CD14-positive monocyte (primary cell): ENCODE data around the gene PRICKLE4. TPM values are rescaled to one million over a fixed set of nuclear protein-coding genes. Genes with fewer than 3 reads are reported as not detected.

ENCODE experiments used
- DNase-seq, 3 donors: peaks; one replicate each; pipeline ENCODE4 v3.0.0-alpha.2; 2011 to 2022
- H2AFZ ChIP-seq: 2 replicates; pipeline ENCODE4 v1.6.0; 2012; ENCODE audit warnings: mild to moderate bottlenecking, low read depth, low read length, inconsistent platforms; ENCODE audit not compliant: insufficient read depth, poor library complexity, severe bottlenecking
- H3K27ac ChIP-seq, 2 donors: 1 replicate in 1 of 2; 2 replicates in 1 of 2; pipeline ENCODE4 v1.5.1; 2012 to 2013; ENCODE audit warnings: low read length in 2 of 2, control low read depth in 1 of 2, inconsistent platforms in 1 of 2, low read depth in 1 of 2, mild to moderate bottlenecking in 1 of 2
- H3K27me3 ChIP-seq, 2 donors: one replicate each; pipeline versions ENCODE4 v1.6.0 to v1.6.1; 2011 to 2013; ENCODE audit warnings: low read length in 2 of 2; ENCODE audit not compliant: control insufficient read depth in 2 of 2, insufficient read depth in 2 of 2
- H3K36me3 ChIP-seq, 2 donors: replicated peaks in 1 of 2; 1 replicate in 1 of 2; 2 replicates in 1 of 2; pipeline versions ENCODE4 v1.5.1 to v1.6.1; 2012 to 2013; ENCODE audit warnings: low read length in 2 of 2, control low read depth in 1 of 2, inconsistent platforms in 1 of 2, mild to moderate bottlenecking in 1 of 2; ENCODE audit not compliant: insufficient read depth in 2 of 2, control insufficient read depth in 1 of 2
- H3K4me1 ChIP-seq, 2 donors: 1 replicate in 1 of 2; 2 replicates in 1 of 2; pipeline versions ENCODE4 v1.5.1 to v1.6.1; 2012 to 2013; ENCODE audit warnings: low read length in 2 of 2, control low read depth in 1 of 2, inconsistent platforms in 1 of 2, mild to moderate bottlenecking in 1 of 2, moderate library complexity in 1 of 2; ENCODE audit not compliant: insufficient read depth in 2 of 2, control insufficient read depth in 1 of 2
- H3K4me2 ChIP-seq: replicated peaks from 2 replicates; pipeline ENCODE3; 2012; ENCODE audit warnings: low read length, moderate library complexity, mild to moderate bottlenecking; ENCODE audit not compliant: poor library complexity, severe bottlenecking; ENCODE audit errors: extremely low read depth
- H3K4me3 ChIP-seq, 3 experiments: fragments of 200-600 bp in 1 of 3; sonication (generic) in 1 of 3; replicated peaks in 1 of 3; 1 replicate in 2 of 3; 2 replicates in 1 of 3; pipeline ENCODE4 v1.5.1; 2011 to 2013; ENCODE audit warnings: low read length in 3 of 3, mild to moderate bottlenecking in 3 of 3, control low read depth in 2 of 3, low read depth in 2 of 3, inconsistent platforms in 1 of 3, moderate library complexity in 1 of 3
- H3K79me2 ChIP-seq: 2 replicates; pipeline ENCODE4 v1.6.0; 2012; ENCODE audit warnings: mild to moderate bottlenecking, control low read depth, inconsistent platforms, low read length, moderate library complexity; ENCODE audit not compliant: insufficient read depth
- H3K9ac ChIP-seq: 2 replicates; pipeline ENCODE4 v1.6.0; 2017; ENCODE audit warnings: low read length, mild to moderate bottlenecking; ENCODE audit not compliant: insufficient read depth, poor library complexity, severe bottlenecking
- H3K9me3 ChIP-seq, 2 donors: replicated peaks in 1 of 2; 1 replicate in 1 of 2; 2 replicates in 1 of 2; pipeline versions ENCODE4 v1.5.1 to v1.6.1; 2012 to 2013; ENCODE audit warnings: low read length in 2 of 2, control low read depth in 1 of 2; ENCODE audit not compliant: control insufficient read depth in 1 of 2, insufficient read depth in 1 of 2
- H4K20me1 ChIP-seq: 2 replicates; pipeline ENCODE4 v1.6.0; 2012; ENCODE audit warnings: mild to moderate bottlenecking, low read length, control low read depth, moderate library complexity; ENCODE audit not compliant: insufficient read depth
- H3K27ac Mint-ChIP-seq, 7 donors: one replicate each; pipeline ENCODE4 v1.8.0; 2020; ENCODE audit warnings: mild to moderate bottlenecking in 7 of 7, mixed read lengths in 7 of 7, moderate library complexity in 6 of 7, inconsistent platforms in 2 of 7
- H3K27me3 Mint-ChIP-seq, 3 donors: one replicate each; pipeline ENCODE4 v1.8.0; 2021 to 2022; ENCODE audit warnings: low read depth in 3 of 3, mild to moderate bottlenecking in 3 of 3, mixed read lengths in 3 of 3, moderate library complexity in 3 of 3, inconsistent platforms in 1 of 3
- H3K36me3 Mint-ChIP-seq, 2 donors: one replicate each; pipeline ENCODE4 v1.8.0; 2020; ENCODE audit warnings: mixed read lengths in 2 of 2, inconsistent platforms in 1 of 2, mild to moderate bottlenecking in 1 of 2
- H3K4me1 Mint-ChIP-seq: one replicate; pipeline ENCODE4 v1.8.0; 2020; ENCODE audit warnings: mild to moderate bottlenecking, mixed read lengths
- H3K4me3 Mint-ChIP-seq, 2 donors: one replicate each; pipeline ENCODE4 v1.8.0; 2020; ENCODE audit warnings: mild to moderate bottlenecking in 2 of 2, mixed read lengths in 2 of 2, moderate library complexity in 1 of 2
- H3K9me3 Mint-ChIP-seq, 7 donors: one replicate each; pipeline ENCODE4 v1.8.0; 2020 to 2022; ENCODE audit warnings: mixed read lengths in 7 of 7, mild to moderate bottlenecking in 6 of 7, moderate library complexity in 6 of 7, inconsistent platforms in 2 of 7
- CTCF ChIP-seq: fragments of 200-600 bp; IDR thresholded peaks from one replicate; pipeline ENCODE4 v1.8.0; 2022; ENCODE audit warnings: antibody characterized with exemption, mild to moderate bottlenecking
- WGBS: methylation state at CpG from one replicate; pipeline ENCODE4 v1.1.5; 2013; ENCODE audit warnings: missing lambda C conversion rate; ENCODE audit not compliant: insufficient coverage; 5-methylcytosine and 5-hydroxymethylcytosine counted together
- intact Hi-C, 2 donors: fragments of 100-400 bp; cut with micrococcal nuclease; formaldehyde crosslinking; loops; one replicate each; pipeline versions ENCODE4 v1.15.0 to v1.15.1; 2023
- polyA plus RNA-seq, 3 donors: library from polyadenylated mRNA; depleted of rRNA in 1 of 3; unstranded in 2 of 3; stranded (reverse) in 1 of 3; fragments of 300-500 nt in 2 of 3; fragments of >200 nt in 1 of 3; fragmentation: Illumina TruSeq in 2 of 3; gene quantifications; 1 replicate in 2 of 3; 2 replicates in 1 of 3; pipeline ENCODE4 v1.2.3, GENCODE V29; 2012 to 2021

The PRICKLE4 gene
- polyA plus RNA-seq, 3 donors, result 0.88 TPM; not detected in 2

- no peak overlapping the region for H2AFZ ChIP-seq
- H3K4me1 Mint-ChIP-seq, result no peaks in the 10 kb centered on the region
- no peaks in the 10 kb centered on the region for H3K4me1 ChIP-seq
- H3K27me3 ChIP-seq, result no peaks in the 10 kb centered on the region
- DNase-seq, result no peak
- no peak for TF ChIP-seq CTCF
- H3K27ac ChIP-seq, result no peak overlapping the region
- 94% methylated on average over 3 of the region's 7 CpGs for WGBS
- H3K36me3 ChIP-seq, result peaks cover 3 to 42% of the 10 kb centered on the region in 2 donors
- H3K9me3 Mint-ChIP-seq, result no peaks in the 10 kb centered on the region
- intact Hi-C loops, result no loop called here
- H3K27ac Mint-ChIP-seq, result peak overlapping the region in 1 of 7 donors; percentile 46
- no peak overlapping the region for H3K4me2 ChIP-seq
- no peaks in the 10 kb centered on the region for H3K9me3 ChIP-seq
- peaks cover 0 to 2% (median 0%) of the 10 kb centered on the region in 3 donors for H3K27me3 Mint-ChIP-seq
- no peaks in the 10 kb centered on the region for H3K79me2 ChIP-seq
- no peak overlapping the region for H3K9ac ChIP-seq
- H3K4me3 ChIP-seq, result no peak overlapping the region
- no peak overlapping the region for H3K4me3 Mint-ChIP-seq
- no peaks in the 10 kb centered on the region for H4K20me1 ChIP-seq
- peaks cover 22 to 38% of the 10 kb centered on the region in 2 donors for H3K36me3 Mint-ChIP-seq
Observed at GRCh38 chr6:41798901-41799558, 18.4 kb downstream of the PRICKLE4 start.

- Mint-ChIP-seq H3K4me3 (no peak overlapping the region), H3K27ac (no peak overlapping the region), H3K4me1 (no peaks in the 10 kb centered on the region), H3K9me3 (no peaks in the 10 kb centered on the region), H3K27me3 (peaks cover 0 to 2% (median 0%) of the 10 kb centered on the region in 3 donors), H3K36me3 (peaks cover 22 to 37% of the 10 kb centered on the region in 2 donors)
- H3K27me3 ChIP-seq, result no peaks in the 10 kb centered on the region
- H4K20me1 ChIP-seq, result no peaks in the 10 kb centered on the region
- H3K9ac ChIP-seq, result no peak overlapping the region
- intact Hi-C loops, result no loop called here
- no peak overlapping the region for H3K4me3 ChIP-seq
- no peaks in the 10 kb centered on the region for H3K4me1 ChIP-seq
- no peak overlapping the region for H3K4me2 ChIP-seq
- DNase-seq, result no peak
- no peak overlapping the region for H2AFZ ChIP-seq
- no peaks in the 10 kb centered on the region for H3K79me2 ChIP-seq
- no peaks in the 10 kb centered on the region for H3K9me3 ChIP-seq
- H3K27ac ChIP-seq, result no peak overlapping the region
- 100% methylated on average over 1 of the region's 2 CpGs for WGBS
- TF ChIP-seq CTCF, result no peak
- peaks cover 3 to 42% of the 10 kb centered on the region in 2 donors for H3K36me3 ChIP-seq
Observed at GRCh38 chr6:41799559-41799911, 19.0 kb downstream of the PRICKLE4 start.
